Retinal pigment epithelial cell (primary cell): Measurements from ENCODE around the gene DTD1.

Experiments
- DNase-seq: peaks from one replicate; pipeline ENCODE4 v3.0.0-alpha.2; 2010; ENCODE audit warnings: low read depth
- H3K4me3 ChIP-seq: 2 replicates; pipeline ENCODE4 v1.5.1; 2011; ENCODE audit warnings: mild to moderate bottlenecking, low read length, control low read depth, moderate library complexity
- TF ChIP-seq, protein P1 (sequence below): conservative IDR thresholded peaks from 2 replicates; pipeline ENCODE4 v1.5.1; 2011; ENCODE audit warnings: low read depth, low read length, control low read depth, inconsistent platforms

The DTD1 gene

DNA sequence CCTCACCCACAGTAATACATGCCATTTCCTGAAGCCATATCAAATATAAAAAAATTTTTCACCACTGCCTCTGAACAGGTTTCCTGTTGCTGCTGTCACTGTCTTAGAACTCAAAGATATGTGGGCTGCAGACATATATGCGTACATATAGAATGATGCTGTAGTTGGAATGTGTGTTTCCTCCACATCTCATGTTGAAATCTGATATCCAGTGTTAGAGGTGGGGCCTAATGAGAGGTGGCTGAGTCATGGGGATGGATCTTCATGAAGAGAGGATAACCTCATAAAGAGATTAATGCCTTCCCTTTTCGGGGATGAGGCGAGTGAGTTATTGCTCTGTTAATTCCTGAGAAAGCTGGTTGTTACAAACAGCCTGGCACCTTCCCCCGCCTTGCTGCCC is 218.0 kb downstream of the DTD1 start:
- no peak overlapping the region for H3K4me3 ChIP-seq
- TF ChIP-seq, protein P1, sequence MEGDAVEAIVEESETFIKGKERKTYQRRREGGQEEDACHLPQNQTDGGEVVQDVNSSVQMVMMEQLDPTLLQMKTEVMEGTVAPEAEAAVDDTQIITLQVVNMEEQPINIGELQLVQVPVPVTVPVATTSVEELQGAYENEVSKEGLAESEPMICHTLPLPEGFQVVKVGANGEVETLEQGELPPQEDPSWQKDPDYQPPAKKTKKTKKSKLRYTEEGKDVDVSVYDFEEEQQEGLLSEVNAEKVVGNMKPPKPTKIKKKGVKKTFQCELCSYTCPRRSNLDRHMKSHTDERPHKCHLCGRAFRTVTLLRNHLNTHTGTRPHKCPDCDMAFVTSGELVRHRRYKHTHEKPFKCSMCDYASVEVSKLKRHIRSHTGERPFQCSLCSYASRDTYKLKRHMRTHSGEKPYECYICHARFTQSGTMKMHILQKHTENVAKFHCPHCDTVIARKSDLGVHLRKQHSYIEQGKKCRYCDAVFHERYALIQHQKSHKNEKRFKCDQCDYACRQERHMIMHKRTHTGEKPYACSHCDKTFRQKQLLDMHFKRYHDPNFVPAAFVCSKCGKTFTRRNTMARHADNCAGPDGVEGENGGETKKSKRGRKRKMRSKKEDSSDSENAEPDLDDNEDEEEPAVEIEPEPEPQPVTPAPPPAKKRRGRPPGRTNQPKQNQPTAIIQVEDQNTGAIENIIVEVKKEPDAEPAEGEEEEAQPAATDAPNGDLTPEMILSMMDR: no peak
- no peak for DNase-seq

DNA sequence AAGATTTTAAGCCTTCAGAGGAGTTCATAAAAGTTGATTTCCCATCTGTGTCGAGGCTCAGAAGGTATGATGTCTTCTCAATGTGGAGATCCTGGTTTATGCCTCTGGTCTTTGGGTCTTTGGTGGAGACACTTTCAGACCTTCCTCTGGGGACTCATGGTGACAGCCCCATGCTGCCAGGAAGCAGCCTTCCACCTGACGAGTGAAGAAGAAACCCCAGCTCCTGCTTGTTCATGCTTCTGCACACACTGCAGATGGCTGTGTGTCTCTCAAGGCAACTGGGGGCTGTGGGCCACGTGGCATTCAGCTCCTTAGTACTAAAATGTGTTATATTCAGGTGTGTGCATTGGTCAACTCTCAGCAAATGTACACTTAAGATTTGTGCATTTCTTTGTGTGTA is 220.9 kb downstream of the DTD1 start:
- TF ChIP-seq, protein P1: no peak
- DNase-seq: no peak
- H3K4me3 ChIP-seq: no peak overlapping the region

DNA sequence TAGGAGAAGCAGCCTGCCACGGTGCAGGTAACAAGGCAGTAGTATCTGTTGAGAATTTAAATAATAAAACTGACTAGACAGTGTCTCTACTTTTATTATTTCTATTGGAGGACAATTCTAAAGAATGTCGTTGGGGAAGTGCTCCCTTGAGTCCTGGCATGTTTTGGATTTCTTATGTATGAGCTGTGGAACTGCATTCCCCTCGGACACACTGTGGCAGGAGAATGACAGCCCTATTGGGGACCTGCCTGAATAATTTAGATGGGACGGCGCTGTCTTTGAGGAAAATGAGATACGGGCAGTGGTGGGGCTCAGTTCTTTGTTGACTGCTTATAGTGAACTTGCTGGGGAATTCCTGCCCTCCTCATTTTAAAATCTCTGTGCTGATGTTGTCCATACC is 223.3 kb downstream of the DTD1 start:
- H3K4me3 ChIP-seq: no peak overlapping the region
- TF ChIP-seq, protein P1: no peak

DNA sequence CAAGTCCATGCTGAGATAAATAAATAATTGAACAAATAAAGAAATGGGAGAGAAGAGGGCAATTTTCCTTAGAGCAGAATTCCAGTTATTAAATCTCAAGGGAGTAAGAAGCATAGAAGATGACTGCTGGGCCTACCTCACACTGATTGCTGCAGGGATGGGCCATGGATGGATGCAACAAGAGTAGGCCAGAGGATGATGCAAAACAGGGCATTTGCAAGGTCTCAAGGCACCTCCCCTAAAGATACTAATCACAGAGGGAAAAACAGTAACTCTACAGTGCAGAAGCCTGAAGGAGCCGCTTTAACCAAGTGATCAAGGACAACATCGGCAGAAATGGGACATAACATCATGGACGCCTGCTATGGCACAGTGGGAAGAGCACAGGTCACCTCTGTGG is 224.1 kb downstream of the DTD1 start:
- no peak for DNase-seq
- TF ChIP-seq, protein P1: no peak
- no peak overlapping the region for H3K4me3 ChIP-seq

More for the DNA sequence above, 223.3 kb downstream of the DTD1 start:
- DNase-seq: no peak

DNA sequence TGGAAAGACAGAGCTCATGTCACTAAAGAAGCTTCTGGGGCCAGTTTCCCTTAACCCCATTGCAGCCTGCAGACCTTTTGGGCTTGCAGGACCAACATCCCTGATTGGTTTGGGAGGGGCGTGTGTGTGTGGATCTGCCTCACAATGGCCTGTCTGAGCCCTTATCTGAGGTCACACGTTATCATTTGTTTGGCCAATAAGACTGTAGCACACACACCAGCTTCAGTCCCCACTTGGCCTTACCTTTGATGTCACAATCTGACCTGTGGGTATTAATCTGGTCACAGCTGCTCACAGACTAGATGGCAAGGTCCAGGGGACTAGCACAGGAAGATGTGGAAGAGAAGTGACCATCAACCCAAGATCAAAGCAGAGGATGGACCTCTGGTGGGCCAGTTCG is 225.6 kb downstream of the DTD1 start, which contains the start of gene SCP2D1:
TSS of gene SCP2D1 (plus strand) at position 301 of the 400 bp plus-strand sequence. CDS start at position 334, 33 bp downstream.
- TF ChIP-seq, protein P1: no peak
- DNase-seq: no peak
- H3K4me3 ChIP-seq: no peak within 1 kb of the TSS

DNA sequence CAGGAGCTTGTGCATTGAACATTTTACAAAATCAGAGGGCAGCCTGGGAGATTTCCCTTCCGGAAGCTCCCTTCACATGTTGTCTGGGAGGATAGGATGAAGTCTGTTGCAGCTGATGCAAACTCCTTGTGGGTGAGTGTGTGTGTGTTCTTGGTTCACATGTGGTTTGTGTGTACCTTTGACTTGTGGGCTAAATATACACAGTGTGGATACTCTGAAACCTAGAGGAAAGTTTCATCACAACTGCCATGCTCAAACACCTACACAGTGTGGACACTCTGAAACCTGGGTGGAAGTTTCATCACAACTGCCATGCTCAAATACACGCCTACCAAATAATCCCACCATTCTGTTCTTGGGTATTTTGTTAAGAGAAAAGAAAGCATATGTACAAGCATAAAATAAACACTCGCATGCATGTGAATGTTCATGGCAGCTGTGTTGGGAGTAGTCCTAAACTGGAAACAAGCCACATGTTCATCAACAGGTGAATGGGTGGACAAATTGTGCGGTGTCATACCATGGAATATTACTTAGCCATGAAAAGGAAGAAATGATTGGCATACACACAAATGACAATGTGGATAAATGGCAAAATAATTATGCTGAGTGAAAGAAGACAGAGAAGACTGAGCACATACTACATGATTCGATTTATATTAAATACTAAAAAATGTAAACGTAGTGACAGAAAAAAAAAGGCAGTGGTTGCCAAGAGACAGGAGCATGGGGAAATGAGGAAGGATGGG is 227.5 kb downstream of the DTD1 start:
- TF ChIP-seq, protein P1: no peak
- DNase-seq: no peak
- no peak overlapping the region for H3K4me3 ChIP-seq
